Effector CD8-positive, alpha-beta T cell (primary cell): Measurements from ENCODE around the gene OR52E4.

Experiments
- DNase-seq: peaks from one replicate; lab custom pipeline; 2025; lab: John Stamatoyannopoulos, UW

Gene OR52E4

GRCh38 chr11:5929571-5930368, 49.3 kb downstream of the OR52E4 start:
- no peak for DNase-seq

GRCh38 chr11:5930614-5931013, 50.2 kb downstream of the OR52E4 start:
- no peak for DNase-seq

- DNase-seq, result no peak
Observed at GRCh38 chr11:5931061-5931460, 50.6 kb downstream of the OR52E4 start.

GRCh38 chr11:5932671-5933070, 52.2 kb downstream of the OR52E4 start:
- DNase-seq, result no peak

GRCh38 chr11:5933116-5933515, 52.7 kb downstream of the OR52E4 start:
- no peak for DNase-seq
